ENCODE results near the gene USP48. TPM values are rescaled to one million over a fixed set of nuclear protein-coding genes. Genes with fewer than 3 reads are reported as not detected.

Gene USP48
- 42.4 and 114 TPM in 2 replicates for total RNA-seq

GRCh38 chr1:21782868-21783678 is at the start of gene USP48:
TSS of gene USP48 (minus strand) at chr1:21783149. CDS start at chr1:21782957, 192 bp downstream.

DNA sequence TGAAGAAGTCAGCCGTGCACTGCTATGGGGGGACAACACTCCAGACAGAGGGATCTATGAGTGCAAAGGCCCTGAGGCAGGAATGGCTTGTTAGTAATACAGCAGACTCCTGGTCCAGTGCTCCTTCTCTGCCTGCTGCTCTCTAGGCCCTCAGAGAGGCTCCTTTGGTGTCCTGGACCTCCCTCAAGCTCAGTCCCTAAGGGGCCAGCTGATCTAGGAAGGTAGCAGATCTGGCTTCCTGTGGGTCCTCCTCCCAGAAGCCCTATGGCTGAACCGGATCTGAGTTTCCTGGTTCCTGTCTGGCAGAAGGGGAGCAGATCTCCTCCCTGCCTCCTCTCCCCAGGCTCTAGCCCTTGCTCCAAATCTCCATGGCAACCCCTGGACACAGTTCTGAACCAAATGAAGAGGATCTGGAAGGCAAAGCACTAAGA is 28.9 kb upstream of the USP48 start, which contains the start of gene LDLRAD2:
TSS of gene LDLRAD2 (plus strand) at position 391 of the 431 bp plus-strand sequence. CDS start 187 bp downstream, outside the sequence.

GRCh38 chr1:21669258-21670058 is 113.5 kb downstream of the USP48 start, which contains the start of gene RAP1GAP:
TSS of gene RAP1GAP (minus strand) at chr1:21669357. CDS start at chr1:21620032, 49,325 bp downstream.

Other genes with a start within 250 kb of the USP48 start
- under 0.01 and 0.31 TPM in 2 replicates for gene RAP1GAP, start 113.8 kb downstream of the USP48 start, total RNA-seq
- gene LDLRAD2, start 29.1 kb upstream of the USP48 start, total RNA-seq, result under 0.01 and 0.06 TPM in 2 replicates
- gene HSPG2, start 154.2 kb upstream of the USP48 start, total RNA-seq, result 889 and 1,899 TPM in 2 replicates
- gene CELA3B, start 193.9 kb upstream of the USP48 start, total RNA-seq, result not detected in 2 replicates
- gene CELA3A, start 218.5 kb upstream of the USP48 start, total RNA-seq, result not detected in 2 replicates